Endodermal cell (in vitro differentiated cells): ENCODE measurements around the gene CDC42EP3. TPM values are rescaled to one million over a fixed set of nuclear protein-coding genes. Genes with fewer than 3 reads are reported as not detected.

ENCODE experiments used
- DNase-seq: peaks from one replicate; pipeline ENCODE4 v3.0.0-alpha.2; 2017
- H3K27ac ChIP-seq: 2 replicates; pipeline ENCODE4 v1.5.1; 2013; ENCODE audit warnings: mild to moderate bottlenecking, low read depth, low read length, moderate library complexity
- H3K27me3 ChIP-seq: 2 replicates; pipeline ENCODE4 v1.6.1; 2013; ENCODE audit warnings: mild to moderate bottlenecking, low read length, moderate library complexity; ENCODE audit not compliant: insufficient read depth, control insufficient read depth, poor library complexity, severe bottlenecking
- H3K36me3 ChIP-seq: 2 replicates; pipeline ENCODE4 v1.7.0; 2013; ENCODE audit warnings: mild to moderate bottlenecking, low read length, moderate library complexity; ENCODE audit not compliant: control insufficient read depth, insufficient read depth
- H3K4me1 ChIP-seq: one replicate; pipeline ENCODE4 v1.7.0; 2013; ENCODE audit warnings: low read length; ENCODE audit not compliant: control insufficient read depth, insufficient read depth
- H3K4me3 ChIP-seq: 2 replicates; pipeline ENCODE4 v1.5.1; 2013; ENCODE audit warnings: mild to moderate bottlenecking, low read length, moderate library complexity
- H3K9ac ChIP-seq: 2 replicates; pipeline ENCODE4 v1.6.1; 2013; ENCODE audit warnings: mild to moderate bottlenecking, low read length, moderate library complexity; ENCODE audit not compliant: poor library complexity, severe bottlenecking; ENCODE audit errors: extremely low read depth
- H3K9me3 ChIP-seq: 2 replicates; pipeline ENCODE4 v1.6.1; 2013; ENCODE audit warnings: mild to moderate bottlenecking, low read length, moderate library complexity; ENCODE audit not compliant: control insufficient read depth
- H3K27ac Mint-ChIP-seq: 2 replicates; pipeline ENCODE4 v1.8.0; 2020; ENCODE audit warnings: mixed read lengths
- H3K27me3 Mint-ChIP-seq: 2 replicates; pipeline ENCODE4 v1.8.0; 2021; ENCODE audit warnings: mild to moderate bottlenecking, mixed read lengths; ENCODE audit not compliant: insufficient read depth
- H3K36me3 Mint-ChIP-seq: 2 replicates; pipeline ENCODE4 v1.8.0; 2020; ENCODE audit warnings: low read depth, mixed read lengths
- H3K4me1 Mint-ChIP-seq: 2 replicates; pipeline ENCODE4 v1.8.0; 2020; ENCODE audit warnings: mixed read lengths
- H3K4me3 Mint-ChIP-seq: 2 replicates; pipeline ENCODE4 v1.8.0; 2020; ENCODE audit warnings: mild to moderate bottlenecking, moderate library complexity, mixed read lengths
- H3K9me3 Mint-ChIP-seq: 2 replicates; pipeline ENCODE4 v1.8.0; 2020; ENCODE audit warnings: mild to moderate bottlenecking, mixed read lengths
- CTCF ChIP-seq: fragments of 200-600 bp; sonication (generic); conservative IDR thresholded peaks from 2 replicates; pipeline ENCODE4 v1.5.0; 2021; ENCODE audit warnings: antibody characterized with exemption, mild to moderate bottlenecking
- WGBS, 2 experiments: methylation state at CpG; one replicate each; pipeline versions ENCODE4 v1.1.5 to v1.1.7; 2013; ENCODE audit warnings: missing lambda C conversion rate in 2 of 2, mixed read lengths in 1 of 2; ENCODE audit not compliant: insufficient coverage in 1 of 2, insufficient read length in 1 of 2; 5-methylcytosine and 5-hydroxymethylcytosine counted together
- total RNA-seq, 2 donors: library from RNA; stranded (reverse); fragmentation: NEBNext Ultra II Directional in 1 of 2; extraction: Animal tissue kit (Norgen Biotek cat#: 25700) in 1 of 2; gene quantifications; 2 replicates in 1 of 2; 3 replicates in 1 of 2; pipeline ENCODE4 v1.2.1, GENCODE V29; 2021

The CDC42EP3 gene
- total RNA-seq, 2 donors from 2014 or later: 26.4 to 30.2 TPM

- Mint-ChIP-seq H3K27ac (no peak overlapping the region), H3K4me1 (peaks cover 9% of the 10 kb centered on the region)
- TF ChIP-seq CTCF: no peak
Measured at GRCh38 chr2:37614061-37614738, 57.2 kb downstream of the CDC42EP3 start.

GRCh38 chr2:37612382-37612781 is 59.1 kb downstream of the CDC42EP3 start:
- no peak for TF ChIP-seq CTCF
- WGBS, 2 experiments: 95% methylated on average over 4 of the region's 4 CpGs
- Mint-ChIP-seq H3K4me1 (peaks cover 9% of the 10 kb centered on the region), H3K9me3 (no peaks in the 10 kb centered on the region), H3K36me3 (no peaks in the 10 kb centered on the region), H3K27me3 (peaks cover 3% of the 10 kb centered on the region), H3K27ac (no peak overlapping the region), H3K4me3 (no peak overlapping the region)
- Histone ChIP-seq H3K9ac (no peak overlapping the region), H3K4me3 (no peak overlapping the region), H3K36me3 (no peaks in the 10 kb centered on the region), H3K4me1 (no peaks in the 10 kb centered on the region), H3K27ac (no peak overlapping the region), H3K9me3 (no peaks in the 10 kb centered on the region), H3K27me3 (no peaks in the 10 kb centered on the region)
- no peak for DNase-seq

More at GRCh38 chr2:37614061-37614738, 57.2 kb downstream of the CDC42EP3 start:
- H3K36me3 Mint-ChIP-seq: no peaks in the 10 kb centered on the region
- H3K4me3 Mint-ChIP-seq: no peak overlapping the region
- 96% methylated on average over 6 to 7 of the region's 7 CpGs for WGBS, 2 experiments
- peaks cover 3% of the 10 kb centered on the region for H3K27me3 Mint-ChIP-seq
- no peaks in the 10 kb centered on the region for H3K27me3 ChIP-seq
- no peaks in the 10 kb centered on the region for H3K36me3 ChIP-seq
- no peak for DNase-seq
- H3K27ac ChIP-seq: no peak overlapping the region
- no peak overlapping the region for H3K4me3 ChIP-seq
- no peak overlapping the region for H3K9ac ChIP-seq
- no peaks in the 10 kb centered on the region for H3K4me1 ChIP-seq
- no peaks in the 10 kb centered on the region for H3K9me3 ChIP-seq
- H3K9me3 Mint-ChIP-seq: no peaks in the 10 kb centered on the region

- H3K4me1 ChIP-seq: no peaks in the 10 kb centered on the region
- Mint-ChIP-seq H3K4me1 (no peaks in the 10 kb centered on the region), H3K27ac (no peak overlapping the region), H3K27me3 (peaks cover 3% of the 10 kb centered on the region), H3K36me3 (no peaks in the 10 kb centered on the region), H3K4me3 (no peak overlapping the region), H3K9me3 (peaks cover 2% of the 10 kb centered on the region)
- peaks cover 6% of the 10 kb centered on the region for H3K9me3 ChIP-seq
- DNase-seq: no peak
- no peaks in the 10 kb centered on the region for H3K27me3 ChIP-seq
- no peak overlapping the region for H3K9ac ChIP-seq
- H3K36me3 ChIP-seq: no peaks in the 10 kb centered on the region
- H3K27ac ChIP-seq: no peak overlapping the region
- WGBS, 2 experiments: 94% methylated on average over 4 to 5 of the region's 5 CpGs
- TF ChIP-seq CTCF: no peak
- no peak overlapping the region for H3K4me3 ChIP-seq
Measured at GRCh38 chr2:37610638-37611289, 60.7 kb downstream of the CDC42EP3 start.
